NCI-H82 (cell line): ENCODE results near the gene RHNO1.

ENCODE experiments used
- DNase-seq: peaks from one replicate; lab custom pipeline; 2025; lab: John Stamatoyannopoulos, UW

Gene RHNO1, protein sequence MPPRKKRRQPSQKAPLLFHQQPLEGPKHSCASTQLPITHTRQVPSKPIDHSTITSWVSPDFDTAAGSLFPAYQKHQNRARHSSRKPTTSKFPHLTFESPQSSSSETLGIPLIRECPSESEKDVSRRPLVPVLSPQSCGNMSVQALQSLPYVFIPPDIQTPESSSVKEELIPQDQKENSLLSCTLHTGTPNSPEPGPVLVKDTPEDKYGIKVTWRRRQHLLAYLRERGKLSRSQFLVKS

DNA sequence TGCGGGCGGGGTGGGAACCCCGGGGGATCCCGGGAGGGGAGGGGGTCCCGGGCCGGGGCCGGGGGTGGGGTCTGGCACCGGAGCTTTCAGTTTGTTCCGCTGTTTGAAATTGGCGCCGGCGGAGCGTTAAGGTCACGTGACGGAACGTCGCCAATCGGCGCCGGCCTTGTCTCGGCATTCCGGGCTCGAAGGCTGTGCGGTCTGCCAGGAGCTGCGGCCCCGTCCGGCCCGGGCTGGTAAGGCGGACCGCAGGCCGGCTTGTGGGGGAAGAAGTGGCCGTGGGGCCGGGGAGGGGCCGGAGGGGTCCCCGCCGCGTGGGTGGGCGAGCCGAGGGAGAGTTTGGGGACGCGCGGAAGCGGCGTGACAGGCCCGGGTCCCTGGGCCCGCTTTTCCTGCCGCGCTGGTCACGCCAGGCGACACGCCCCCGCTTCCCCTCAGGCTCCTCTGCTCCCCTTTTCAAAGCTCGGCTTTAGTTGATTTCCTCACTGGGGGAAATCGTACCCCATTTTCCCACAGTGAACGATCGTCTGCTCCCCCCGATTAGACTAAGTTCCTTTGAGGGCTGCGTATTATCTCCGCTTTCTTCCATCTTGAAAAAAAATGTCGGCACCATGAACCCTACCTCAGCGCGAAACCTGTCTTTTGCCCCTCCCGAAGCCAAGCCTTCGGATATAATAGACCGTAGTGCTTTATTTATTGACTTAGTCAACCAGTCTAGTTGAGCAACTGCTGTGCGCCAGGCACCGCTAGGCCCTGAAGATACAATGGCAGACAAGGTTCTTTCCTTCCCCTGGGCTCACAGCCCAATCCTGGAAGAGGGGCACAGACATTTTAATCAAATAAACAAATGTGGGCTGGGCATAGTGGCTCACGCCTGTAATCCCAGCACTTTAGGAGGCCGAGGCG is at the start of gene RHNO1, which contains the start of gene FOXM1:
RHNO1 (plus strand) TSS at position 177 of the 906 bp plus-strand sequence. CDS start 8,144 bp downstream, outside the sequence.
FOXM1 (minus strand) TSS at position 128 of the 906 bp plus-strand sequence. CDS start 2,696 bp downstream, outside the sequence.
- peak; percentile 92 for DNase-seq

DNA sequence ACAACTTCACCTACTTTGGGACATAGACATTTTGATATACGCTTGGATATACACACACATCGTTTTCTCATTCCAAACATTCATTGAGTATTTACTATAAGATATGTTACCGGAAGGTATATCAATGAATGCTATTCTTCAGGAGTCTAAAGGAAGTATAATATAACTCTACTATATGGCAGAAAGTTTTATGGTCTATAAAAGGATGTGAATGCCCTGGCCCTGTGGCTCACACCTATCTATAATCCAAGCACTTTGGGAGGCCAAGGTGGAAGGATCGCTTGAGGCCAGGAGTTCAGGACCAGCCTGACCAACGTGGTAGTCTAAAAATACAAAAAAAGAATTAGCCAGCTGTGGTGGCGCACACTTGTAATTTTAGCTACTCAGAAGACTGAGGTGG is 47.7 kb upstream of the RHNO1 start:
- DNase-seq, result no peak

DNA sequence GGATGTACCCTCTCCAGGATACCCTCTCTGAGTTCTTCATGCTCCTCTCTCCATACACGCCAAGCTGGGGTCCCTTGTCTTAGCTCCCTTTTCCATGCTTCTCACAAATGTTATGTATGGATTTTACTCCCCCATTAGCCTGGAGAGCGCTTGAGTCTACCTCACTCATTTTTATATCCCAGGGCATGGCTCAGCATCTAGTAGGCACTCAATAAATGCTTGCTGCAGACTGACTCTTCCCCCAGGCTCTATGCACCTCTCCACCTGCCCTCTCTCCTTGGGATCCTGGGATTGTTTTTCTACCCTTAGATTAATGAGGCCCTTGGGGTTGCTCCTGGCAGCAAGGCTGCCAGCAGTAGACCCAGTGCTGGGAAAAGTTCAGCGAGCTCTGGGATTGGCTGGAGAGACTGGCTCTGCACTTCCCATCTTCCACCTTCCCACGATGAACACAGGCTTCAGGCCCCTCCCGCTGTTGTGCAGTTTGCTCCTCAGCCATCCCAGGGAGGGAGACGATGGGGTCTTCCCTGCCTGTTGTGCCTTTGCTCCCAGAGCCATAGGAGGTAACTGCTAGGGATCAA is 44.4 kb upstream of the RHNO1 start:
- no peak for DNase-seq

DNA sequence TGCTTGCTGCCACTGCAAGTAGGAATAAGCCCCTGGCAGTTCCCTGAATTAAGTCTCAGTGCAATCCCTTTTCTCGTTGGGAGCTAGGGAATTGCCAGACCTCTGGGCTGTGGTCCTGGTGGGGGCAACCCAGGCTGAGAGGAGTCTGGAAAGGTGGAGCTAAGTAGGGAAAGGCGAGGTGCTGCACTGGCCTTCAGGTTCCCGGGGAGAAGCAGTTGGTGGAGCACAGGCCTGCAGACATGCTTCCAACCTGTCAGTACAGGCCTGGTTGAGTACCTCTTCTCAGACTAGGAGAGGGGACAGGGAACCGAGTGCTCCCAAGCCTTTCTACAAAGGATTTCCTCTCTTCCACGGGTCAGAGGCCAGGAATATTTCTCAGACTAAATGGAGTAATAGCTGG is 43.7 kb upstream of the RHNO1 start:
- no peak for DNase-seq

DNA sequence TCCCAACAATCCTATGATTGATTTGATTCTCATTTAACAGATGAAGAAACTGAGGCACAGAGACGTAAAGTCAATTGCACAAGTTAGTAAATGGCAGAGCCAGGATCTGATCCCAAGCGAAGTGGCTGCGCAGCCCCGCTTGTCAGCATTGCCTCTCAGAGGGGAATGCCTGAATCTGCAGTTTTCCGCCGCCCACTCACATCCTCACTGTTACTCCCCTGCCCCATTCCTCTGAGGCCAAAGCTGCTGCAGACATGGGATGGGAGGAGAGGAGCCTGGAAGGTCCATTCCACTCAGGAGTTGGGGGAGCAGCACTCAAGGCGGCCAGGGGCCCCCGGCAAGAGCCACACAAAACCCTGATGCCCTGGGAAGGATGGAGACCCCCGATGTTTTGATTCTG is 43.2 kb upstream of the RHNO1 start:
- no peak for DNase-seq

DNA sequence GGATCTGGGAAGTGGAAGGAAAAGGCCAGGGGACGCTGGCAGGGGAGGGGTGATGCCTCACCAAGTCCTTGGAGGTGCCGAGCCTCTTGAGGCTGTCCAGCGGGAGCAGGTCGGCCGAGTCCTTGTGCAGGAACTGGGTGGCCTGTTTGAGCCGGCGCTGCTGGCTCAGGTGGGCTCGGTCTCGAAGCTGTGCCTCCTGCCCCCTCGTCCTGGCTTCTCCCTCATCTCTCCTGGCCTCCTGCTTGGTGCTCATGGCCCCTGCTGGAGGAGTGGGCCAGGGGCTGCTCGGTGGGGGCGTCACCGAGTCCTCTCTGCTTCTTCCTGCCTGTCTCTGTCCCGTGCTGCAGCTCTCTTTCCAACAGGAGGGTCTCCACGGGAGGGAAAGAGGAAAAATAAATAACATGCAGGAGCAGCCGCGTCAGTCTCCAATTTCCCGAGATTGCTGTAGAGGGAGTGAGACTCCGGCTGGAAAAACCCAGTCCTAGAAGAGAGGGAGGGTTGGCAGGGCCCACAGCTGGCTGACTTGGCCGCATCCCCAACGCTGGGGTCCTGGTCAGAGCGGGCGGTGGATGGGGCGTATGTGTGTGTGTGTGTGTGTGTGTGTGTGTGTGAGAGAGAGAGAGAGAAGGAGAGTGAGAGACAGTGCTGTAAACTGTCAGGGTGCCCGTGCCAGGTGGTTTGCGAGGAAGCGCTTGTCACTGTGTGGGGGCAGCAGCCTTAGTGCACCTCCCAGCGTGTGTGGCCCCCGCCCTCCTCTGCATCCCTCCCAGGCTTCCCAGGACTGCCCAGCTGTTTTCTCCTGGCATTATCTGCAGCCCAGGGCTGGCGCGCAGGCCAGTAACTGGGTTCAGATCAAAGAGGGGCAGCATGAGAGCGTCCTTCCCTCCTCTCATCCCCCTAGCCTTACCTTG is 42.2 kb upstream of the RHNO1 start, which contains the start of gene NRIP2:
NRIP2 (minus strand) TSS at position 455 of the 911 bp plus-strand sequence; CDS start at position 403, 52 bp downstream.
- no peak for DNase-seq

DNA sequence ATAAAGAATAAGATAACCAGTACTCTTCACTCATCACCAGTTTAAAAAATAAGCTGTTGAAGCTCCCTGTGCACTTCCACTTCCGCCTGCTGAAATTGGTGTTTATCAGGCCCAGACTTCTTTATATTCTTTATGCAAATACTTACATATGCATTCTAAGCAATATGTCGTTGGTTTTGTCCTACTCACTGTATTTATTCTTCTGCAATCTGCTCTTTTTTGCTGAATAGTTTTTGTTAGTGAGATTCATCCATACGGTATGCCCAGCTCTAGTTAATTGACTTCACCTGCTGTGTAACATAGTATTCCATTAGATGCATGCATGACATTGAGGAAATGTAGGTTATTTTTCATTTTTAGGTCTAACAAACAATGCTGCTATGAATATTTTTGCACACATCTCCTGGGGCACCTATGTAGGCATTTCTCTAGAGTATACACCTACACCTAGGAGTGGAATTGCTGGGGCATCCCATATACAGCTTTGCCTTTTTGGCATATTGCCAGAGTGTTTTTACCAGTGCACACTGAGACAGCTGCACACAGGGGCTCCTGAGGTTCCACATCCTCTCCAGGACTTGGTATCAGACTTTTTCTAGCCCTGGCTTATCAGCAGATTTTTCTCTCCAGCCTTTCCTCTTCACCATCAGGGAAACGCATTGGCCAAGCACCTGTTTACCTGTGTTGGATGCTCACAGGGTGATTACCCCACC is 41.2 kb upstream of the RHNO1 start:
- DNase-seq, result peak; percentile 52

DNA sequence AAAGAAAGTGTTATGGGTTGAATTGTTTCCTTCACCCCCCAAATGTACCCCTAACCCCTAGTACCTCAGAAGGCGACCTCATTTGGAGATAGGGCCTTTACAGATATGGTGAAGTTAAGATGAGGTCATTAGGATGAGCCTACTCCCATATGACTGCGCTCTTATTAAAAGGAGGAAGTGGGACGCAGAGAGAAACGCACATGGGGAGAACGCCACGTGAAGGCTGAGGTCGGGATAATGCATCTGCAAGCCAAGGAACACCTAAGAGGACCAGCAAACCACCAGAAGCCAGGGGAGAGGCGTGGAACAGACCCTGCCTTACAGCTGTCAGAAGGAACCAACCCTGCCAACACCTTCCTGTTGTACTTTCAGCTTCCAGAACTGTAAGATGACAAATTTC is 40.4 kb upstream of the RHNO1 start:
- DNase-seq, result no peak

DNA sequence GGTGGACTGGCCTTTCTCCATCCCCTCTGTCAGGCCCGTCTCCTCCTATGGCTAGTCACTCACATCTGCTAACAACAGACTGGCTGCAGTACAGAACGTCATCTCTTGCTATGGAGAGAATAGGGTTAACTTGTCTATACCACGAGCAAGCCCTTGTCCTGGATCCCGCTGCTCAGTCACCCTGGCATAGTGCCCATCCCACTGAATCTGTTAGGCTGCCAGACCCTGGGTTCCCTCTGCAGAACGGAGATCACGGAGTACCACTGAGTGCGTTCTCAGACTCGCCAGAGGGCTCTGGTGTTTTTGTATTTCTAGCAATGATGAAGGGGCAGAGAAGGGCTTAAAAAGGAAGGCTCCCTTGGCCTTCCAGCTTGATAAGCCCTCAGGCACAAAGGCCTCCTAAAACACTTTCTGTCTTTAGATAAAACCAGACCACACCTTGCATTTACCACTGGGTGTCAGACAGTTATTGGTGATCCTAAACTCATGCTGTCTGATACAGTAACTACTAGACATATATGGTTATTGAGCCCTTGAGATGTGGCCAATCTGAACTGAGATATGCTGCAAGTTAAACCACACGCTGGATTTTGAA is 35.9 kb upstream of the RHNO1 start:
- DNase-seq, result no peak

DNA sequence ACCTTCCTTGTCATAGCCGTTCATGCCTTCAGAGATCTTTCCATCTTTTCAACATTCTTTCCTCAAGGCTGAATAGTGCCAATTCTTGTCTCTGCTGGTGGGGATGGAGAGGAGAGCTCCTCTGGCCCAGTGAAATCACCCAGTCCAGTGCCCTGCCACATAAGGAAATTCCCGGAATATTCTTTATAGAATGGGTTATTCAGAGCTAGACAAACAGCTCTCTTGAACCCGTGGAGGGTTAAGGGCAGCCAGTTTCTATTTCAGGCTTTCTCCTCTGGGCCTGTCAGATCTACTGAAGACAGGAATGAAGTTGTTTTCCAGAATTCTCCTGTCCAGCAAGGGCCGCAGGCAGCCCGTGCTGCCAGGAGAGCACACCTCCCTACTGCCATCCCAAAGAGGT is 34.1 kb upstream of the RHNO1 start:
- no peak for DNase-seq

DNA sequence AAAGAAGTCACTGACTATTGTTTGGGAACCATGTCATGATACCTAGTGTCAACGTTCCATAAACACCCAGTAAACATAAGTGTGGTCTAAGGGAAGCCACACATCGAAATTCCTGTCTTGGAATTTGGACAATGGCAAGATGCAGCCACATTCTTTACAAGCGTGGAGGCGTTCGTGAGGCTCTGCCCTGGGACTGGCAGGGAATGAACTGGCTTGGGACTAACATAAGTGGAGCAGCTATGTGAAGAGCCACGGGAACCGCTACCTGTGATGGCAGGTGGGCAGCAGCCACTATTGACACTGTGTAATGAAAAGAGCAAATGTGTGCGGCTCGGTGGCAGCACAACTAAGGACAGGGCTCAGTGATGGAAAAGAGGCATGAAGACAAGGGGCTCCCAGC is 32.2 kb upstream of the RHNO1 start:
- no peak for DNase-seq

DNA sequence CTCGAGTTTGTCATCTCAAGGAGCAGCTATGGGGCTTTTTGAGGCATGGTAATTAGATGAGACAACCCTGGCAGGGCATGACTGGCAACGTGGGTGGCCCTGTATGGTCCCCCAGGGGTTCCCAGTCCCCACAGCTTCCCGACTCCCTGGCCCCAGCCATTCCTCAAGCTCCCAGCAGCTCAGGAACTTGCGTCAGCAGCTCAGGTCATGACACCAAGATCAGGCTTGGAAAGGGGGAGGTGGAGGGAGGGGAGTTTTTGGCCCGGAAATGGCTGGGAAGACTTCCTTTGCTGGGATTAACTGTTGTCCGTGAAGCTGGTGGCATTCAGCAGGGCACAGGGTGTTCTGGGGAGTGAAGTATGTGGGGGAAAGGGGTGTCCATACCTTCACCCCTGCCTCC is 31.7 kb upstream of the RHNO1 start:
- DNase-seq, result peak; percentile 35

DNA sequence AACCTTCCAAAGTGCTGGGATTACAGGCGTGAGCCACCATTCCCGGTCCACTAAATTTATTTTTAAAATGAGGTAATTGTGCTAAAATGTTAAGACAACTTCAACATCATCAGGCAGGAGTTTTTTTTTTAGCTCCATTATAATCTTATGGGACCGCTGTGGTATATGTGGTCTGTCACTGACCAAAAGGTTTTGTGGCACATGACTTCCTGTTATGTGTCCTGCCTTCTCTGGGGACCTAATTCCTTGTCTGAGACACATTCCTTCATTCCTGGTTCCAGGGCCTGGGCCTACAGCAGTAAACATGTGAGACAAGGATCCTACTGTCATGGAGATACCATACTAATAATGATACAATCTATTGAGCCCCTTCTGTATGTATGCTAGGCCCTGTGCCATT is 25.1 kb upstream of the RHNO1 start:
- no peak for DNase-seq

DNA sequence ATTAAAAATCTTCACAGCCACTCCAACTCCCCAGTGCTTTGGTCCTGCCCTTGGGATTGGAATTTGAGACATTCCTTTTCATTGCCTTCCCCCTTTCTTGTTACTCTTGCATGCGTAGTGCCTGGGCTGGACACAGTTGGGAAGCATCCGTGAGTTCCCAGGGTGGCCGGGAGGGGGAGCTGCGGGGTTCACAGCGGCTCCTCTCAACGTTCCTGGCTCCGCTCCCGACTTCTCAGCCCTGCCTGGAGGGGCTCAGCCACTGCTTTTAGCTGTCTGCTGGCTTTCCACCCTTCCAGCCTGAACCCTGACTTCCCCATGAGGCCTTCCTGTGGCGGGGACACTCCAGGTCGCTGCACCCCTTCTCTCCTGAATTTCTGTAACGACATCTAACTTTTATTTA is 23.4 kb upstream of the RHNO1 start:
- DNase-seq, result peak; percentile 85

DNA sequence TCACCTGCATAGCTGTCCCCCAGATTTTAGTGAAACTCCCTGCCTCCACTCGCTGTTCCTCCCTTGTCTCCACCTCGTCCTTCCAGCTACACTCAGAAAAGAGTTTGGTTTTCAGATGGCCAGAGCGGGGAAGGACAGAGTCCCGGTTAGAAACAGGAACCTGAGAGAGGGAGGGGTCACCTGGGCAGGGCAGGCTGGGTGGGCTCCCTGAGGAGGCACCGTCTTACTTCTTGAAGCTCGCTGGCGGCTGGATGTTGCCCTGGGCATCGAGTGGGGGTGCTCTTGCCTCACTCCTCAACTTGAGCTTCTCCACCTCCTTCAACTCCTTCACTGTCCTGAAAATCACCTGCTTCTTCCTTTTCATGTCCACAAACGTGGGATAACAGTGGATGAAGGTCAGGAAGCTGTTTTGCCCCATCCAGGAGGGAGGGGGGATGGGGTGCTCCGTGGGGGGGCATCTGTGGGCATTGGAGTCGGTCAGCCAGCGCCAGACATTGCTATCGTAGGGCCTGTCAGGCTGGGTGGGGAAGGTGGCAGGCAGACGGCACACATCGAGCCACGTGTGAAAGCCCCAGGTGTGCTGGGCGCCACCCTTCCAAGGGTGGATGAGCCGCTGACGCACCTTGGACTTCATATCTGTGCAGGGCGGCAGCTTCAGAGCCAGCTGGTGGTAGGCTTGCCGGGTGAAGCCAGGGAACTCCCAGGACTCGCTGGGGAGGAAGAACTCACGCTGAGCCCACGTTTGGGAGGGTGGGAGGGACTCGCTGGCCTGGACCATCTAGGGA is 22.2 kb upstream of the RHNO1 start:
- DNase-seq, result no peak

DNA sequence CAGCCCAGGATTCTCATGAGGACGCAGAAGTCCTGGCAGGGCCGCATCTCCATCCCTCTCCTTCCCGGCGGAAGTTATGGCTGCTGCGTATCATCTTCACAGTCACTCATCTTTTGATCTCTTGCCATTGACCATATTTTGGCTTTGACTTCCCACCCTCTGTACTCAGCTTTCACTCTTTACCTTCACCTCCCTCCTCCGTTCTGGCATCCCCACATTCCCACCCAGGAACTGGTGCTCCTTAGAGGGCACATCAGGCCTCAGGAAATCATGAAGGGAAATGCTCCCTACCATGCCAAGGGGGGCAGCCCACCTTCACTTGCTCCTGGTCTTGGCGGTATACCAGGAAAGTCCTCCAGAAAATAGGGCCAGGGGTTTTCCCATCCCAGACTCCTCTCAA is 21.5 kb upstream of the RHNO1 start:
- no peak for DNase-seq

DNA sequence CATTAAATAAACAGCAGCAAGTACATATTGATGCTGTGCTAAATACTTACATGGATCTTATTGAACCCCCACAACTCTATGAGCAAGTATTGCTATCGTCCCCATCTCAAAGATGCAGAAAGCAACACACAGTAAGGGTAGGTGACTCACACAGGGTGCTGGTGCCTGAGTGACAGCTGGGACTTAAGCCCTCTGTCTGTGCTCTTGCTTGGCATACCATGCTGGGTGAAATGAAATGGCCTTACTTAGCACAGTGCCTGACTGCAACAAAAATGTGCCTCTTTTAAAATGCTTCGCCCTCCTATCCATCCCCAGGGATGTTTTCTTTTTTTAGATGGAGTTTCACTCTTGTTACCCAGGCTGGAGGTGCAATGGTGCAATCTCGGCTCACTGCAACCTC is 21.0 kb upstream of the RHNO1 start:
- DNase-seq, result peak; percentile 52

DNA sequence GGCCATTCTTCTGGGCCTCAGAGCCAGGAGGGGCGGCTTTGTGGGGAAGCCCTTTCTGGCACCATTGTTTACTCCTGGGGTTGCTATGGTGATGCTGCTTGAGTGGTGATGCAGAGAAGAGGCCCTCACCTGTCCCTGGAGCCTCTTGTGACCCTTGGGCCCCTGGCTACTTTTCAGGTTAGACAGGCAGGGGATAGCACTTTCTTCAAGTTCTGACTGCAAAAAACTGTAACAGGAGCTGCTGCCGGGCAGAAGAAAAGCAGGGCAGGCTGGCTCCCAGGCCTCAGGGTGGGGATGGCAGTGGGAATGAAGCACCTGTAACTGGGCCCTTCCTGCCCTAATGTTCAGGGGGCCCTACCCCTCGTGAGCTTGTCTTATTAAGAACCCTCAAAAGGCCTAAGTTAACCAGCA is 20.0 kb upstream of the RHNO1 start, which contains the start of gene TEX52:
TEX52 (minus strand) TSS at position 19 of the 411 bp plus-strand sequence; CDS start at position 6, 13 bp downstream.
- DNase-seq, result peak; percentile 27

DNA sequence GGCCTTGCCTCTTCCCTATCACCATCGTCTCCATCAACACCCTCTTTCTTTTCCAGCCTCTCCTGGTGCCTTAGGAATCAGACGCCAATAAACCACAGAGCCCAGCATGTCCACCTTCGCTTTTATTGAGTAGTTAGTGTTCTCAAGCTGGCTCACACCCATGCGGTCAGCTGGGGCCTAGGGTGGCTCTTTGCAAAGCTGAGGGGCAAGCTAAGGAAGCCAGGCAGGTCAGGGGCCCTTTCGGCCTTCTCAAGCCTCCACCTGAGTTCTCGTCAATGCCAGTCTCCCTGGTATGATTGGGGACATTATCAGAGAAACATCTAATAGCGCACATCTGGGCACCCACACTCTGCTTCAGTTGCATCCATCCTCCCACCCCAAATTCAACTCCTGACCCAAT is 19.4 kb upstream of the RHNO1 start:
- DNase-seq, result no peak

DNA sequence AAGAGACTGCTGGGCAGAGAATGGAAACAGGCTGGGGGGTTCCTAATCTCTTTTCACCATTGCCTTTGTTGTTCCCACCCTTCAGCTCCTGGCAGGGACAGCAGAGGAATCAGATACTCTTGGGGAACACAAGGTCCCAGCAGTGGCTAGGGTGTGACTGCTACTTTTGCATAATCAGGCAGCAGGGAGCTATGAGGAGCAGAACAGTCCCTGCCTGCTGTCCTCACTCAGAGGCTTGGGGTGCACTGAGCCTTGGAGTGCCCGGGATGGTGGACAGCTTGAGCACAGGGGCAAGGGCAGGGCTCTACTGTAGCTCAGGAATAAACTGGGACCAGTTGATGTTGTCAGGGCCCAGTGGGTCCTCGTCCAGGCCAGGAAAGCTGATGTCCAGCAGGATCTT is 18.7 kb upstream of the RHNO1 start:
- no peak for DNase-seq
